Left ventricle myocardium superior (tissue), 1 donor: Measurements from ENCODE around the gene FSTL1. TPM values are rescaled to one million over a fixed set of nuclear protein-coding genes. Genes with fewer than 3 reads are reported as not detected.

ENCODE experiments used
- total RNA-seq: library from RNA; stranded (reverse); fragmentation: NEBNext Ultra II Directional; extraction: Animal tissue kit (Norgen Biotek cat#: 25700); gene quantifications from one replicate; pipeline ENCODE4 v1.2.1, GENCODE V29; 2021
- donor health status: DM: no; HTN: yes; CAD: no; lungs with severe emphysema.

Gene FSTL1
- total RNA-seq, 1 donor from 2014 or later, result 186 TPM

Other genes with a start within 250 kb of the FSTL1 start
- gene GPR156, start 165.8 kb downstream of the FSTL1 start, total RNA-seq, result 0.10 TPM
- 9.2 TPM for gene LRRC58, start 101.6 kb downstream of the FSTL1 start, total RNA-seq
- 645 TPM for gene NDUFB4, start 145.3 kb upstream of the FSTL1 start, total RNA-seq
- gene HGD, start 231.2 kb upstream of the FSTL1 start, total RNA-seq, result not detected